HuH-7.5 (cell line): ENCODE measurements around the gene TMEM170B.

Experiments used
- DNase-seq: peaks from one replicate; pipeline ENCODE4 v3.0.0; 2011; ENCODE audit warnings: low spot score

The TMEM170B gene

GRCh38 chr6:11616200-11616611 lies 78.7 kb downstream of the TMEM170B start:
- DNase-seq: no peak

- DNase-seq: no peak
These were observed 81.0 kb downstream of the TMEM170B start for GRCh38 chr6:11618533-11618932.

GRCh38 chr6:11621119-11621518 lies 83.6 kb downstream of the TMEM170B start:
- DNase-seq: no peak

- DNase-seq: no peak
These were observed 84.6 kb downstream of the TMEM170B start for GRCh38 chr6:11622156-11622555.

- DNase-seq: no peak
These were observed 85.7 kb downstream of the TMEM170B start for GRCh38 chr6:11623272-11623671.

- no peak for DNase-seq
These were observed 87.8 kb downstream of the TMEM170B start for GRCh38 chr6:11625302-11625701.

GRCh38 chr6:11626356-11626755 lies 88.8 kb downstream of the TMEM170B start:
- no peak for DNase-seq

- no peak for DNase-seq
These were observed 91.0 kb downstream of the TMEM170B start for GRCh38 chr6:11628562-11628961.

GRCh38 chr6:11631008-11631407 lies 93.5 kb downstream of the TMEM170B start:
- no peak for DNase-seq

- no peak for DNase-seq
These were observed 94.0 kb downstream of the TMEM170B start for GRCh38 chr6:11631539-11631938.

- no peak for DNase-seq
These were observed 94.7 kb downstream of the TMEM170B start for GRCh38 chr6:11632231-11632630.

- no peak for DNase-seq
These were observed 95.4 kb downstream of the TMEM170B start for GRCh38 chr6:11632795-11633511.
